ENCODE data around the gene ZSWIM3.

The ZSWIM3 gene

GRCh38 chr20:45909817-45910669 lies 52.6 kb downstream of the ZSWIM3 start:
- DNase-seq (ENCODE audit: low read depth): no peak

- peak; percentile 100 for DNase-seq (ENCODE audit: low read depth)
These were observed 53.5 kb downstream of the ZSWIM3 start for GRCh38 chr20:45910670-45911485.

GRCh38 chr20:45911486-45912343 lies 54.3 kb downstream of the ZSWIM3 start, which contains the start of gene PLTP:
Gene PLTP (minus strand): TSS chr20:45912155. CDS start chr20:45911452, 703 bp downstream.
- DNase-seq (ENCODE audit: low read depth): peak; percentile 45

- DNase-seq (ENCODE audit: low read depth): no peak
These were observed 54.9 kb downstream of the ZSWIM3 start for GRCh38 chr20:45912344-45912682.

GRCh38 chr20:45913116-45913515 lies 55.7 kb downstream of the ZSWIM3 start:
- DNase-seq (ENCODE audit: low read depth): no peak

GRCh38 chr20:45917790-45918141 lies 60.4 kb downstream of the ZSWIM3 start:
- DNase-seq (ENCODE audit: low read depth): peak; percentile 30

GRCh38 chr20:45918182-45918737 lies 60.8 kb downstream of the ZSWIM3 start:
- DNase-seq (ENCODE audit: low read depth): peak; percentile 47

GRCh38 chr20:45918779-45919537 lies 61.5 kb downstream of the ZSWIM3 start:
- DNase-seq (ENCODE audit: low read depth): peak; percentile 36

- DNase-seq (ENCODE audit: low read depth): peak; percentile 82
These were observed 62.4 kb downstream of the ZSWIM3 start for GRCh38 chr20:45919542-45920399.

- DNase-seq (ENCODE audit: low read depth): no peak
These were observed 63.3 kb downstream of the ZSWIM3 start for GRCh38 chr20:45920462-45921336.

GRCh38 chr20:45921337-45922189 lies 64.1 kb downstream of the ZSWIM3 start:
- DNase-seq (ENCODE audit: low read depth): no peak

- DNase-seq (ENCODE audit: low read depth): peak; percentile 62
These were observed 67.2 kb downstream of the ZSWIM3 start for GRCh38 chr20:45924391-45925261.

- DNase-seq (ENCODE audit: low read depth): no peak
These were observed 68.5 kb downstream of the ZSWIM3 start for GRCh38 chr20:45925821-45926506.

- DNase-seq (ENCODE audit: low read depth): no peak
These were observed 69.3 kb downstream of the ZSWIM3 start for GRCh38 chr20:45926731-45927070.

- DNase-seq (ENCODE audit: low read depth): no peak
These were observed 69.9 kb downstream of the ZSWIM3 start for GRCh38 chr20:45927071-45927878.

Measured in fibroblast of gingiva (primary cell).